ENCODE data around the gene TCF12. TPM values are rescaled to one million over a fixed set of nuclear protein-coding genes. Genes with fewer than 3 reads are reported as not detected.
A peak's percentile ranks its signal among the peaks of the same experiment; 100 is the strongest.

Gene TCF12
- 78.5 and 111 TPM in 2 replicates for total RNA-seq

DNA sequence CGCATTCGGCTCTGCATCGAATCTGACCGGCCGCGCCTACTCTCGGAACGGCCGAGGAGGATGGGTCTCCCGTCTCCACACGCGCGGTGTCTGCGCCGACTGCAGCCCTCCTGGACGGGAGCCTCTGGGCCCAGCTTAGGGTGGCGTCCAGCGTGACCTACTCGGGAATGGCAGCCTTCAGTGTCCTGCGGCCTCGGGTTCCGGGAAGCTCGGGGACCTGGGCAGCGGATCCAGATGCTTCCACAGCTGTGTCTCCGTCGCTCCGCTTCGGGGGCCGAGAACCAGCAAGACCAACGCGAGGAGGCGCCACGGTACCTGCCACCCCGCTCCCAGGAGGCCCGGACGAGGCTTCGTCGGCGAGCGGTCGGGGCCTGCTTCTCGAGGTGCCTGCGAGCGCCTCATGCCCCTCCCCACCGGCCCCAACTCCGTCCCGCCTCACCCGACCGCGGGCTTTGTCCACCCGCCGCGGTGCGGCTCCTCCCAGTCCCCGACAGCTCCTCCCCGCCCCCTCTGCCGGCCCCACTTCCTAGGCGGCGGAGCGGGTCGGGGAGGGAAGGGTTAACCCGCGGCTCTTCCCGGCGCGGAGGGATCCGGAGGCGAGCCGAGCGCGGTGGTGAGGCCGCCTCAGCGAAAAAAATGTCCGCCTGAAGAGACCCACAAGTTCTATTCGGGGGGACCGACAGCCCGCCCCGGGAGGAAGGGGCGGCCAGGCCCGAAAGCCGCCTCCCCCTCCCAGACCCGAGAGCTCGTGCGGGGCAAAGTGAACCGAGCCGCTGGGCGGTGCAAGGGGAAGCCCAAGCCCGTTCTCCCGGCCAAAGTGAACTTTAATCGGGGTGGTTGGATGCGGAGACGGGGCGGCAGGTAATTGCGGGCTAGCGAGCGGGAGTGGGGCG, at the start of gene TCF12:
TSS of gene TCF12 (plus strand) at position 599 of the 893 bp plus-strand sequence. CDS start 1,270 bp downstream, outside the sequence.
- DNase-seq: peak; percentile 96

DNA sequence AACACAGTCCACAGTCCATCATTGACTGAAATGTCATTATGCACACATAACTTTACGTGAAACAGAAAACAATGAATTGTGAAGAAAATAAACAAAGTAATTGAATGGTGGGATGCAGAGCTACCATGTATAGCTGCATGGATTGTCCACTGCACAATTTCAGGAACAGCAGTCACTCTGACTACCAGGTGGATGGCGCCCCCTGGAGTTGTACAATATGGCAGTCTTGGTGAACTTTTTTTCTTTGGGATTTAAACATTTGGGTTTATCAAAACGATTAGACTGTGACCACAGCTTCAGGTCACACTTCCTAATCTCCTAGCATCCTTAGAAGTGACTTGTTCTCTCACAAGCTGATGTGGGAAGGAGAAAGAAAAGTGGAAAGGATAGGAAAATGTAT, 48.9 kb upstream of the TCF12 start:
- peak; percentile 58 for DNase-seq

DNA sequence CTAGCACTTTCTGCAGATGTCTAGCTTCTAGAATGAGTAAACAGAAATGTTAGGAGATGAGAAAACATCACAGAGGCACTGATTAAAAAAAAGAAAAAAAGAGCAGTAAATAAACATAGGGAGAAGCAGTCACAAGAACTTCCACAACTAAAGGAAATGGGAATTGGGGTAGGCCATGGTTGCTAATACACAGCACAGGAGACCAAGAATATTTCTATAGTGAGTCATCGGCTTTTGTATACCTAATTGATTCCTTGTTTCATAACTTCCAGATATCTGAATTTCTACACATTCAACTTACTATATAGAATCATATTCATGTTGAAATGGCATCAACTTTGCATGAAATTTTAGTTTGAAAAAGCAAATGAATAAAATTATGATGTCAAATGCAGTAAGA, 47.3 kb upstream of the TCF12 start:
- peak; percentile 89 for DNase-seq

- DNase-seq: peak; percentile 27
Observed at GRCh38 chr15:56871867-56872266, 46.6 kb upstream of the TCF12 start.

DNA sequence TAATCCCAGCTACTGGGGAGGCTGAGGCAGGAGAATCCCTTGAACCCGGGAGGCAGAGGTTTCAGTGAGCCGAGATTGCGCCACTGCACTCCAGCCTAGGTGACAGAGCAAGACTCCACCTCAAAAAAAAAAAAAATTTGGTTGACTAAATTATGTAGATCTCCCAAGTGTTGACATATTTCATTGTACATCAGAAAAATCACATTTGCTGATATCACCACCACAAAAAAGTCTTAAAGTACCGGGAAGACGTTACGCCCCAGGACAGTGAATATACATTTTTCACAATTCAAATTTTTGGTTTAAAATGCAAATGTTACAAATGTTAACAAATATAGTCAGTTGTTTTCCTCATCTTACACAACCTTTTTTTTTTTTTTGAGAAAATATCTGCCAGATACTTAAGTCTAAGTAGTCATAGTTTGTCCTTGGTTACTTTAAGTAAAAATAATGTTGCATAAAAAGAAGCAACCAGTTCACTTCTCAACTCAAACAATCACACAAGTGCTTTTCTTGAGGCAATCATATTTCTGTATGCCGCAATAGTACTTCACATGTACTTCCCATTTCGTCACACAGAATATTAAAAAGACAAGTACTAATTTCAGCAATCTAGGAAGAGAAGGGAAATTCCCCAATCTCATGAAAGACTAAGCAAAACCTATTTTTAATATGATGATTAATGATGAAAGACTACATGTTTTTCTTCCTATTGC, 41.0 kb upstream of the TCF12 start:
- DNase-seq: no peak

DNA sequence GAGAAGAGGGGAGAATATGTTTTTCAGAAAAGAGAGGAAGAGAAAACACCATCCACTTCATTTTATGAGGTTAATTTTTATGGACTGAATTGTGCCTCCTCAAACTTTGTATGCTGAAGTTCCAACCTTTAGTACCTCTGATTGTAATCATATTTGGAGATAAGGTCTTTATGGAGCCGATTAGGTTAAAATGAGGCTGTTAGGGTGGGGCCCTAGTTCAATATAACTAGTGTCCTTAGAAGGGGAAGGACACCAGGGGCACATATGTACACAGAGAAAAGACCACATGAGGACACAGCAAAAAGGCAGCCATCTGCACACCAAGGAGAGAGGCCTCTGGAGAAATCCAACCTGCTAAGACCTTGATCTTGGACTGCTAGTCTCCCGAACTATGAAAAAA, 38.9 kb upstream of the TCF12 start:
- no peak for DNase-seq

- no peak for DNase-seq
Observed at GRCh38 chr15:56883088-56883487, 35.4 kb upstream of the TCF12 start.

DNA sequence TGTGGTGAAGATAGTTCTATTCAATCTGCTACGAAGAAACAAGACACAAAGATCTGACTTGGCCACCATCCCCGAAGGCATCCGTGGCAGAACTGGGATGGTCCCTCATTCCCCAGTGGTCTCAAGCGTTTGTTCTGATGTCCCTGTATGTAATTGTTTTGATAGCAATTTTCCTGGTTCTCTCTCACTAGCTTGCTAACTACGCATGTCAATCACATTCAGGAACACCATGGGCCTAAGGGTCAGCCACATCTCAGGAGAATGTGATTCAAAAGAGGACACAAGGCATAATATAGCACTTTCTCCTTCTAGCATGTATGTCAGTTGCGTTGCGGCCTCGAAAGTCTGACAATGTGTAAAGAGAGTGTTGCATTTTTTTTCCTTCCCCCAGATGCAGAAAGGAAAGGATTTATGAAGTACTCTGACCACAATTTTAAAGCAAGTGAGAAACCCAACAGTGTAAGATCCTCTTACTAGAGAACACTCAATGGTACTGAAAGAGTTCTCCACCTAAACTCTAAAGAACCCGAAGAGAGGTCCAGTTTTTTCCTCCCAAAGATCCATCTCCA, 32.0 kb upstream of the TCF12 start:
- peak; percentile 27 for DNase-seq

GRCh38 chr15:56886932-56887781, 31.3 kb upstream of the TCF12 start:
- peak; percentile 96 for DNase-seq

- DNase-seq: no peak
Observed at GRCh38 chr15:56887782-56888438, 30.5 kb upstream of the TCF12 start.

GRCh38 chr15:56890038-56890437, 28.4 kb upstream of the TCF12 start:
- DNase-seq: no peak

DNA sequence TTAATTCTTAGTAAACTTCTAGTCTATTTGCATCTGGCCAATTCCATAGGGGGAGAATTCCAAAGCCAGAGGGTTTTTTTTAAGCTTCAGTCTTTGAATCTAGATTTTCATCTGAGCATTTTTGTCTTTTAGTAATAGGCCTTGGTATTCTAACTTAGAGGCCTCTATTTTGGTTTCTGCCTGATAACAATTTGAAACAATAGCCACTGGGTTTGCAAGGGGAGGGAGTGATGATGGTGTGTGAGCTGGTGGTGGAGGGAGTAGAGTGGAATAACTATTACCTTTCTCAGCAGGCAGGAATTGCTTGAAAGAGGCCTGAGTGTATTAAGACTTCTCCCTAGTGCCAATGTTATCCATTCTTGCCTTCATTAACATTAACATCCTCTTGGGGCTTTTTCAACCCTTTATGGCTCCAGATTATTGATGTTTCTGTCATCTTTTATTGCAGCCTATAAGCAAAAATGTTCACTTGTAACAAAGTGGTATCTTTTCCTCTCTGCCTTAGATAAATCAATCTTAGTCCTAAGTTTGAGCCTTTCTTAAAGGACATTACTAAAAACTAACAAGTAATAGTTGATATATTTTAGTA, 26.5 kb upstream of the TCF12 start:
- no peak for DNase-seq

DNA sequence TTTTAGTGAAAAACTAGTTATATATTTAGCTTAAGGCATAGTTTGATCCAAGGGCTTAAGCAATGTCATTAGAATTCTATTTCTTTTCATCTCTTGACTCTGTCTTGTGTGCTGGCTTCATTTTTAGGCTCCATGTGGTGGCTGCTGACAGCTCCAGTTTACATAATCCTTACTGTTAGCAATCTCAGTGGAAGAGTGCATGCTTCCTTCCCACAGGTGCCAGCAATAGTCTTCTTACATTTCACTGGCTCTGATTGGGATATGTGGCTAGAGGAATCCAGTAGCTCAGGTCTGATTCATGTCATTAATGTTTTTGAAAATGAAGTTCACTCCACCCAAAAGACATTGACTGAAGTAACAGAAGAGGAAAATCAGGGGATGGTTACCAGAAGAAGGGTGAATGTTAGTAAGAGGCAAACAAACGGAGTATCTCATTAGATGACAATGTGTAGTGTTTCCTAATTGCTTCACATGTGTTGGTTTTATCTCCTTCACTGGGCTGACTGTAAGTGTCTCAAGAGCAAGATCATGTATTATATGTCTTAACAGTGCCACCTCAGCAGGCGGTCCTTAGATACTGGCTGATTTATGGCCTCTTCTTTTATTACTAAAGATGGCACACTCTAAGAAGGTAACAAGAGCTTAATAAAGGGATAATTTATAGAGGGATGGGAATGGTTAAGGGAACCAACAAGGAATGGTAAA, 25.6 kb upstream of the TCF12 start:
- DNase-seq: no peak

GRCh38 chr15:56893364-56893678, 25.1 kb upstream of the TCF12 start:
- DNase-seq: no peak

GRCh38 chr15:56894601-56895000, 23.8 kb upstream of the TCF12 start:
- no peak for DNase-seq

DNA sequence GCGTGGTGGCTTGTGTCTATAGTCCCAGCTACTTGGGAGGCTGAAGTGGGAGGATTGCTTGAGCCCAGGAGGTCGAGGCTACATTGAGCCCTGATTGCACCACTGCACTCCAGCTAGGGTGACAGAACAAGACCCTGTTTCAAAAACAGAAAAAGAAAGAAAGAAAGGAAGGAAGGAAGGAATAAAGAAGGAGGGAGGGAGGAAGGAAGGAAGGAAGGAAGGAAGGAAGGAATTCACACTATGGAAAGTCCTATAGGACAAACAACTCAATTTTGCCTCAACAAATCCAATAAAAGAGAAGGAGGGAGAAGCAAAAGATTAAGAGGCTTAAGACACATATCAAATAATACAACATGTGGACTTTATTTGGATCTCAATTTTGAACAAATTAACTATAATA, 16.5 kb upstream of the TCF12 start:
- DNase-seq: no peak

DNA sequence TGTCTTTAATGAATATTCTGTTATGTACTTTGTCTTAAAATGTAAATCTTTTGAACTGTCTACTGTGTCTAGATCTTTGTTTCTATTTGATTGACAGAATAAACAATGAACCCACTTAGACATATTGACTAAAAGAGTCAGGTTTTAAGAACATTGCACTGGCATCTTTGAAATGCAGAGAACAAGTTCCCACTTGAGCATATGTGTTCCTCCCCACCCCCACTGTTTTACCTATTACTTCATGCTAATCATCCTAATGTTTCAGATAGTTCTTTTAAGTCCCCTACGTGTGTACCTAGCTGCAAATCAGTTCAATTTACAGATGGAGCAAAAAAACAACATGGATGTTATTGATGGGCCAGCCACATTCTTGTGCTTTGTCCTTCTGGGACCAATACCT, 11.7 kb upstream of the TCF12 start:
- DNase-seq: no peak

- DNase-seq: no peak
Observed at GRCh38 chr15:56910801-56911200, 7.6 kb upstream of the TCF12 start.

DNA sequence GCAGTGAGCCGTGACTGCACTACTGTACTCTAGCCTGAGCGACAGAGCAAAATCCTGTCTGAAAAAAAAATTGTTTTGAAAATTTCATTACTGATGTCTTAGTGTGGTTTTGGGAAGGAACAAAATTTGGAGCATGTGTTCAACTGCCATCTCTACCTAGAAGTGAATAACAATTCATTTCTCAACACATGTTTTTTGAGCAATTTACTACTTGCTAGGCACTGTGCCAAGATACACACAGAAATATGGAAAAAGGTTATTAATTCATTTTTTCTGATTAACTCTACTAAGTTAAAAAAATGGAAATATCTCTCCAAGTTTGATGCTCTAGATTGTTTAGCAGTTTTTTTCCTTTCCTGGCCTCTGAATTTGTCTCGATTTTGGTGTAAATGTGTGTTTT, 5.2 kb upstream of the TCF12 start:
- DNase-seq: peak; percentile 44

GRCh38 chr15:56913670-56914069, 4.8 kb upstream of the TCF12 start:
- DNase-seq: peak; percentile 61

DNA sequence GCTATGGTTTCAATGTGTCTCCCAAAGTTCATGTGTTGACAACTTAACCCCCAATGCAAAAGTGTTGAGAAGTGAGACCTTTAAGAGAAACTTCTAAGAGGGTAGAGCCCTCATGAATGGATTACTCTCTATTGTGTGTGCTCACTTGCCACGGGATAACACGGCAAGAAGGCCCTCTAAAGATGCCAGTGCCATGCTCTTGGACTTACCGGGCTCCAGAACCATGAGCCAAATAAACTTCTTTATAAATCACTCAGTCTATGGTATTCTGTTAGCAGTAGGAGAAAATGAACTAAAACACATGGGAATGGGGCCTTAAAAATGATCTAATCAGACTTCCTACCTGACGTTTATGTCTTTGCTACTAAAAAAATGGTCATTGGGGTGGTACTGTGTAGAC, 2.6 kb upstream of the TCF12 start:
- DNase-seq: no peak
